ENCODE results near the gene GPR157. TPM values are rescaled to one million over a fixed set of nuclear protein-coding genes. Genes with fewer than 3 reads are reported as not detected.
"Not testable (repeated sequence)": the region's sequence is repeated elsewhere in the genome, so short reads cannot be mapped to it uniquely, and the experiment has no call there.

Gene GPR157
- total RNA-seq, 2 experiments from 2014 or later = 1.4 to 5.4 TPM

- Histone ChIP-seq H3K4me3 (ENCODE audit: low read depth, low read length, poor library complexity, severe bottlenecking) (peak overlapping the region; percentile 71), H3K4me1 (ENCODE audit: insufficient read depth, low read length, poor library complexity, severe bottlenecking) (peaks cover 51% of the 10 kb centered on the region), H3K9me3 (ENCODE audit: low read length) (no peaks in the 10 kb centered on the region), H3K9me2 (ENCODE audit: insufficient read depth, low read length) (no peaks in the 10 kb centered on the region), H3K4me2 (ENCODE audit: low read length) (peak overlapping the region; percentile 86), H3K79me2 (ENCODE audit: insufficient read depth, low read depth, low read length) (no peaks in the 10 kb centered on the region), H4K20me1 (ENCODE audit: insufficient read depth, low read length) (no peaks in the 10 kb centered on the region), H3K27ac (ENCODE audit: low read depth, low read length, poor library complexity, severe bottlenecking) (no peak overlapping the region), H2AFZ (ENCODE audit: low read length) (peak overlapping the region; percentile 72), H3K36me3 (ENCODE audit: insufficient read depth, low read length) (no peaks in the 10 kb centered on the region)
- ChIA-PET POLR2A (no interaction called here), CTCF (ENCODE audit: unreplicated experiment) (no interaction called here)
- DNase-seq (ENCODE audit: low spot score) = no peak
- TF ChIP-seq EZH2phosphoT487 (IDR thresholded peaks at IDR 0.05; ENCODE audit: borderline replicate concordance, low read depth, low read length) (no peak), CTCF (conservative IDR thresholded peaks at IDR 0.05; ENCODE audit: low read length) (no peak)
- intact Hi-C loops (cut with micrococcal nuclease; ENCODE audit: unreplicated experiment) = no loop called here
- BruUV-seq (replicated peaks) = no TSS peak
Observed at GRCh38 chr1:9128166-9128519, 759 bp downstream of the GPR157 start.

- BruUV-seq (replicated peaks) = no TSS peak
- H3K9me3 ChIP-seq (ENCODE audit: low read length) = no peaks in the 10 kb centered on the region
- intact Hi-C loops (cut with micrococcal nuclease; ENCODE audit: unreplicated experiment) = no loop called here
- POLR2A ChIA-PET = no interaction called here
- DNase-seq (ENCODE audit: low spot score) = no peak
- CTCF ChIA-PET (ENCODE audit: unreplicated experiment) = interaction anchor here (0.6 kb wide), 1 partner anchor 1395 kb away, joined by 3 read pairs; no protein-coding TSS in a partner anchor
- no peaks in the 10 kb centered on the region for H4K20me1 ChIP-seq (ENCODE audit: insufficient read depth, low read length)
- H3K9me2 ChIP-seq (ENCODE audit: insufficient read depth, low read length) = no peaks in the 10 kb centered on the region
- no peak for TF ChIP-seq EZH2phosphoT487 (IDR thresholded peaks at IDR 0.05; ENCODE audit: borderline replicate concordance, low read depth, low read length)
- TF ChIP-seq CTCF (conservative IDR thresholded peaks at IDR 0.05; ENCODE audit: low read length) = no peak
- H3K27ac ChIP-seq (ENCODE audit: low read depth, low read length, poor library complexity, severe bottlenecking) = no peak overlapping the region
- H3K79me2 ChIP-seq (ENCODE audit: insufficient read depth, low read depth, low read length) = no peaks in the 10 kb centered on the region
- H3K36me3 ChIP-seq (ENCODE audit: insufficient read depth, low read length) = no peaks in the 10 kb centered on the region
- peaks cover 51% of the 10 kb centered on the region for H3K4me1 ChIP-seq (ENCODE audit: insufficient read depth, low read length, poor library complexity, severe bottlenecking)
- H2AFZ ChIP-seq (ENCODE audit: low read length) = peak overlapping the region; percentile 72; the same call in 1 of the 2 replicates
- peak overlapping the region; percentile 71 for H3K4me3 ChIP-seq (ENCODE audit: low read depth, low read length, poor library complexity, severe bottlenecking)
- peak overlapping the region; percentile 86 for H3K4me2 ChIP-seq (ENCODE audit: low read length)
Observed at GRCh38 chr1:9127395-9128165, 1.3 kb downstream of the GPR157 start.

GRCh38 chr1:9126511-9126910 is 2.4 kb downstream of the GPR157 start:
- H3K4me1 ChIP-seq (ENCODE audit: insufficient read depth, low read length, poor library complexity, severe bottlenecking) = peaks cover 49% of the 10 kb centered on the region
- no peak overlapping the region for H3K4me3 ChIP-seq (ENCODE audit: low read depth, low read length, poor library complexity, severe bottlenecking)
- no peaks in the 10 kb centered on the region for H3K36me3 ChIP-seq (ENCODE audit: insufficient read depth, low read length)
- no peak for DNase-seq (ENCODE audit: low spot score)
- H4K20me1 ChIP-seq (ENCODE audit: insufficient read depth, low read length) = no peaks in the 10 kb centered on the region
- no peak overlapping the region for H3K27ac ChIP-seq (ENCODE audit: low read depth, low read length, poor library complexity, severe bottlenecking)
- TF ChIP-seq CTCF (conservative IDR thresholded peaks at IDR 0.05; ENCODE audit: low read length) = no peak
- no peak for TF ChIP-seq EZH2phosphoT487 (IDR thresholded peaks at IDR 0.05; ENCODE audit: borderline replicate concordance, low read depth, low read length)
- no peaks in the 10 kb centered on the region for H3K9me2 ChIP-seq (ENCODE audit: insufficient read depth, low read length)
- intact Hi-C loops (cut with micrococcal nuclease; ENCODE audit: unreplicated experiment) = no loop called here
- H3K4me2 ChIP-seq (ENCODE audit: low read length) = peak overlapping the region; percentile 37
- ChIA-PET CTCF (ENCODE audit: unreplicated experiment) (interaction anchor here (0.8 kb wide), 1 partner anchor 16 kb away, joined by 3 read pairs; no protein-coding TSS in a partner anchor), POLR2A (interaction anchor here (0.6 kb wide), 2 partner anchors 45 to 530 kb away, joined by 3 to 4 read pairs; no protein-coding TSS in a partner anchor)
- H2AFZ ChIP-seq (ENCODE audit: low read length) = peak overlapping the region; percentile 14; the same call in 1 of the 2 replicates
- no peaks in the 10 kb centered on the region for H3K9me3 ChIP-seq (ENCODE audit: low read length)
- no TSS peak for BruUV-seq (replicated peaks)
- H3K79me2 ChIP-seq (ENCODE audit: insufficient read depth, low read depth, low read length) = no peaks in the 10 kb centered on the region

- DNase-seq (ENCODE audit: low spot score); H4K20me1 ChIP-seq (ENCODE audit: insufficient read depth, low read length); H3K79me2 ChIP-seq (ENCODE audit: insufficient read depth, low read depth, low read length); H3K9me2 ChIP-seq (ENCODE audit: insufficient read depth, low read length); CTCF ChIA-PET (ENCODE audit: unreplicated experiment); H3K36me3 ChIP-seq (ENCODE audit: insufficient read depth, low read length); intact Hi-C loops (cut with micrococcal nuclease; ENCODE audit: unreplicated experiment); H3K9me3 ChIP-seq (ENCODE audit: low read length); H3K4me3 ChIP-seq (ENCODE audit: low read depth, low read length, poor library complexity, severe bottlenecking); BruUV-seq (replicated peaks): not testable (repeated sequence)
- H2AFZ ChIP-seq (ENCODE audit: low read length) = peak overlapping the region; percentile 23; the same call in 1 of the 2 replicates
- POLR2A ChIA-PET = interaction anchor here (0.9 kb wide), 2 partner anchors 45 to 47 kb away, joined by 3 to 5 read pairs; no protein-coding TSS in a partner anchor
- H3K4me2 ChIP-seq (ENCODE audit: low read length) = peak overlapping the region; percentile 37
- H3K27ac ChIP-seq (ENCODE audit: low read depth, low read length, poor library complexity, severe bottlenecking) = peak overlapping the region; percentile 1
- H3K4me1 ChIP-seq (ENCODE audit: insufficient read depth, low read length, poor library complexity, severe bottlenecking) = peaks cover 46% of the 10 kb centered on the region
Observed at GRCh38 chr1:9125847-9126246, 3.1 kb downstream of the GPR157 start.
